NCI-H1048 (cell line): ENCODE results near the gene ADAM22.

Experiments used
- DNase-seq: peaks from one replicate; lab custom pipeline; 2025; lab: John Stamatoyannopoulos, UW

The ADAM22 gene

DNA sequence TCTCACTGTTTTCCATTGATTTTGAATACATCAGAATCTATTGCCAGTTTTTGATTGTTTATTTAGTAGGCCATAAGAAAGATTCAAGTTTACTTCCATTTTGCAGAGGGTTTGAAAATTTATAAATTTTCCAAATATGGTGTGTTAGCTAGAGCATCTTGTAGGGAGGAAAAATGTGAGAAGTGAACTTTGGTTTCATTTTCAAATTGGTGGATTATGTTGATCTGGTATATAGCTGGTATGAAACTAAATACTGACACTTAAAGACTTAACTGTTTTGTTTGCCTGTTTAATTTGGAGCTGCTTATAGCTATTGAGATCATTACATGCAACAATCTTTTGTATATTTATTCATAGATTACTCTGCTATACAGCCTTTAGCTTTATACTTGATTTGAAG lies 108.1 kb downstream of the ADAM22 start:
- no peak for DNase-seq

DNA sequence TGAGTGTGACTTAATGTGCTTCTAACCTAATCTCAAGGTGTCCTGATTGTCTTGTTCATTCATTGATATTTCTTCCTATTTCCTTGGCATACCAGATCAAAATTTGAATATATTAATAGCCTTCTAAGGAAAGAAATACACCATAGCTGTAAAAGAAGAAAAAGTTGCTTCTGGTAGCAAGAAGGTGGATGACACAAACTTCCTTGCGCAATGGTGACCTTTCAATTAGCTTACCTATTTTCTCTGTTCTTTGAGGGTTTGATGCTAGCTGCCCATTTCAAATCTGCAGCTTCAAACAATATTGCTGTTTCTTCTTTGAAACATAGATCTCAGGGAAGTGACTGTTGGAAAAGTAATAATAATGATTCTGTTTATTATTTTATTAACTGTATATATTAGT lies 108.8 kb downstream of the ADAM22 start:
- DNase-seq, result no peak

DNA sequence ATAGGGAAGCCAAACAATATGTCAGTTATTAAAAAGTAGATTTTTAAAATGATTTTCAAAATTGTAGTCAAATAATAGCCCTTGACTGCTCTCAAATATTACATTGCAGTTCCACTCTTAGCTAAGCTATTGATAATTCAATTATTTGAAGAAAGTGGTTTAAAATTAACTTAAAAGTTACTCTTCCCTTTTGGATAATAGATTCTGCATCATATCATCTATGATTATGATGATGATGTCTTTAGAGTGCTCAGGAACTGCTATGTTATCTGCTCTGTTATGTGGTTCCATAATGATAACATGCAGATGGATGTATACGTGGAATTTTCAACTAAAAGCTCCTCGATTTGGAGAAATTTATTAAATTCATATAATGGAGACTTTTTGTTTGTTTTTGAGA lies 110.0 kb downstream of the ADAM22 start:
- DNase-seq, result no peak

DNA sequence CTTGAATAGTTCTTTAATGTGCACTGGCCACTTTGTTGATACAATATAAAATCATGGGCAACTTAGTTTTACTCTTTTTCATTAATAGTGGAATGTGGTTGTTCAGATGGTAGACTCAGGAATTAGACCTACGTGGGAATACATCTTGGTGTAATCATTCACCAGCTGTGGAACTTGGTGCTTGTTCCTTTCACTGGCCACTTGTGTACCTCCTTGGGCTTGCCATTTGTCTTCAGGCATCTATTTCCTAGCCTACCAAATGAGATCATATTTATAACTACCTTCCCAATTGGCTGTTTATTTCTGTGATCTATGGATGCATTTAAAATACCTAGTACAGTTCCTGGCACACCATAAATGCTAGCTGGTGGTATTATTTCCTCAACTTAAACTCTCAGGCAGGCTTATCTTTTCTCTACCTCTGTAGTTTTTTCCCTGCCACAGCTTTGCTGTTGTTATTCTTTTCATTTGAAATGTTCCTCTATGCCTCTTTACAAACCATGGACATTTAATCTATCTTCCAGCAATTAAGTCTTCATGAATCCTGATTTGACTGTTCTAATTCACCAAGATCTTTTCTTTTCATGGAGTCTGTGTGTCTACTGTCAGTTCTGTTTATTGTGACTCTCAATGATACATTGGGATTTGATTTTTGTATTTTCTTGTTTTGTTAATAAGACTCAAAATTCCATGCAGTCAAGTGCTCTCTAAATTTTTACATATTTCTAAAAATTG lies 113.0 kb downstream of the ADAM22 start:
- DNase-seq, result no peak

DNA sequence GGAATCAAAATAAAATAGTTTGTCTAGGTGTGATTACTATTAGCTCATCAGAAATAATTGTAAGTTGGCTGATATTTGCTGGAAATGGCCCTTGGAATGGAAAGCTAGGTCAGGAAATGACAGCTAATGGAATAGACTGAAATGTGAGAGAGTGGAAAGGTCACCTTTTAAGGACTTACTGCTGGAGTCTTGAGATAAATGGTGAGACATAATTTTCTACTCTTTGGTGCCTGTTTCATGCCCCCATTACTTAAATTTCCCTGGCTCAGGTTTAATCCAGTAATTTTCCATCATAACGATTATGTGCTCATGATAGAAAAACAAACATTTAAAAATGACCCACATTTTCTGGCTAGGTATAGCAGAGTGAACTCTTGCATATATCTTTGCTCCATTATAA lies 123.6 kb downstream of the ADAM22 start:
- DNase-seq, result no peak

DNA sequence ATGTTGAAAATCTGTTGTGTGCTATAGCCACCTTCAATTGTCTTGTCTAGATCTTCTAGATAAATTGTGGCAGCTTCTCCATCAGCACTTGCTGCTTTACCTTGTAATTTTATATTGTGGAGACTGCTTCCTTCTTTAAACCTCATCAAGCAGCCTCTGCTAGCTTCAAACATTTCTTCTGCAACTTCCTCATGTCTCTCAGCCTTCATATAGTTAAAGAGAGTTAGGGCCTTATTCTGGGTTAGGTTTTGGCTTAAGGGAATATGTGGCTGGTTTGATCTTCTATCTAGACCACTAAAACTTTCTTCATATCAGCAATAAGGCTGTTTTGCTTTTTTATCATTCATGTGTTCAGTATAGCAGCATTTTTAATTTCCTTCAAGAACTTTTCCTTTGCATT lies 128.2 kb downstream of the ADAM22 start:
- no peak for DNase-seq

DNA sequence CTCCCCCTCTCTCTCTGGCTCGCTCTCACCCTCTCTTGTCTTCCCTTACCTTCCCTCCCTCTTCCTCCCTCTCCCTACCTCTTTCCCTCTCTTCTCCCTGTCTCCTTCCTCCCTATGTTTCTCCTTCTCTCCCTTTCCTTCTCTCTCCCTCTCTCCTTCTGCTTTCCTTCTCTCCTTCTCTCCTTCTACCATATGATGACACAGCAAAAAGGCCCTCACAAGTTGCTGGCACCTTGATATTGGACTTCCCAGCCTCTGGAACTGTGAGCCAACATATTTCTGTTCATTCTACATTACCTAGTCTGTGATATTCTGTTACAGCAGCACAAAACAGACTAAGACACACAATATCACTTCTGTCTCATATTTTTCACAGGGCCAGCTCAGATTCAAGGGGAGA lies 135.0 kb downstream of the ADAM22 start:
- DNase-seq, result no peak

DNA sequence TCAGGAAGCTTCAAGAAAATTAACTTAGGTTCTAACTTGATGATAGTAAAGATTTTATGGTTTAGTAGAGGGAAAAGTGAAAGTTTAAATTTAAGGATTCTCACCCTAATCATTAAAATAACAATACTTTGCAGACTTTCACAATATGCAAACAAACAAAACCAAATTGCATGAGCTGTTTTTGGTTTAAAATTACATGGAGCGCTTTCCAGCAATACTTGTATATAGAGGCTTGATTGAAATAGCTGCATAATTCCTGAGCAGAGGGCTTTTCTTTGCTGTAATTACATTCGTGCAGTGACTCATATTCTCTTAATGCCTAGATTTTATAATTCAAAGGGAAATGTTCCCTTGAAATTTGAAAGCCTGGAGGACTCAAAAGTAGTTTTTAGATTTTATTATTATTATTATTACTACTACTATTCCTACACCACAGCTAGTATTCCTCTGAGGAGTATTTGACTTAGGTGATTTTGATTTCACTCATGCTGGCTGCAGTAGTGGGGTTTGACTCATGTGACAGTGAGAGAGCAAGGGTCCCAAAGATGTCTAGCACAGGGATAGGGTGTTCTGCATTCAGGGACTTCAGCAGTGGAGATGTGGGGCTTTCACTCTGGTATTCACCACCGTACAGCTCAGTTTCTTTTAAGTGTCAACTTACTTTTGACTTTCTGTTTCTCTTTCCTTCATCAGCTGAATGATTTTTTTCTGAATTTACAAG lies 138.1 kb downstream of the ADAM22 start:
- DNase-seq, result no peak

DNA sequence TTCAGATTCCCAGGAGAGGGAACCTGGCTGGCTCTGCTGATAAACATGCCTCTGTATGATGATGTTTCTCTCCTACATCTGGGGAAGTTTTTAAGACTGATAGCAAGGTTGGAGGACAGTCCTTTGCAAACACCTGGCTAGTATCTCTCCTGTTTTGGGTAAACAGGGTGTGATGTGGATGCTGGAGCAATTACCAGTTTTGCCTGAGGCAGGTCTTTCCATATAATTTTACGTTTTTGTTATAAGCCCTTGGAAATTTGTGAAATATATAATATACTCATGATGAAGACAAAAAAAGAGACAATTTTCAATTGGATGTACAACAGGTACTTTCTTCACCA lies 138.6 kb downstream of the ADAM22 start:
- DNase-seq, result no peak

DNA sequence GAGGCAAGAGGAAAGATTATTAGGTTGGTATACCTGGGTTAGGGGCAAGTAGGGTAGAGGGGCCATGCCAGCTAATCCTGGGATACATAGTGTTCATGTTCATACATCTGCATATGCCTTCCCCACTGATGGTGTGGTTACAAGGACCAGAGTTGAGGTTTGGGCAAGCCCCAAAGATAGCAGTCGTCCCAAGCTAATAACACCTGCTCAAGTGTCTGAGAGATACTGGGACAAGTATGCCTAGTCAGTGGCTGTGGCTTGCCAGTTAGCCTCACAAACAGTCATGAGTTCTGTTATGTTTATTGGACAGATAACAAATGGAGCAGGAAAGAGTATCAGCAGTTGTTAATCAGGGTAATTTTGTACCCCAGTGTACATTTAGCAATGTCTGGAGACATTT lies 139.6 kb downstream of the ADAM22 start:
- no peak for DNase-seq

DNA sequence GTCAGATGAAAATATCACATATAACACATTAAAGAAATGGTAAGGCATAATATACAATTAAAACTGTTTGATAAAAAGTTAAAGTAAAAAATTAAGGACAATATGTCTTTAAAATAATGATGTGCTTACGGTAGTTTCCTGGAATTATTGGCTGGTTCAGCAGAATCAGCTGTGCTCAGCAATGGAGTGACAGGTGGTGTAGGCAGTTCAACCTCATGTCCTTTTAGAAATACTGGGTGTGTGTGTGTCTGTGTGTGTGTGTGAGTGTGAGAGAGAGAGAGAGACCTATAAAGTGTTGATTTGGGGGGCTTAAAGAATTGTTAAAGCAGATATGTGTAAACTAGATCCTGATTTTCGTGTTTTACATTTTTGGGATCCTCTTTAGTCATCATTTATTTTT lies 141.2 kb downstream of the ADAM22 start:
- no peak for DNase-seq

DNA sequence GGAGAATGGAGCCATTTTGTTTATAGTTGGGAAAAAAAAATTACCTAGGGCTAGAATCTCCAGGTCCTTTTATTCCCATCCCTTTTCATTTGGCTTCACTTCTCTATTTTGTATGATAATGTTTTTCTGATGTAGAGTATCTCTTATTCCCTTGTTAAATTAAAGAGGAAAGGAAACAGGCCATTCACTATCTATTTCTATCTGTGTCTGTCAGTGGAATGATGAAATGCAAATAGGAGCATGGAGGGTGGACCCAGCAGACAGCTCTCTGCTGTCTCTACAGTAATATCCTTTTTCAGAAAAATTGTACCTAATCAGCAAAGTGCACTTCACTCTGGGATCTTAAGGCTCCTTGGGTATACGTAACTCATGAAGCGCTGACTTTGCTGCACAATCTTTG lies 149.8 kb downstream of the ADAM22 start:
- DNase-seq, result no peak

DNA sequence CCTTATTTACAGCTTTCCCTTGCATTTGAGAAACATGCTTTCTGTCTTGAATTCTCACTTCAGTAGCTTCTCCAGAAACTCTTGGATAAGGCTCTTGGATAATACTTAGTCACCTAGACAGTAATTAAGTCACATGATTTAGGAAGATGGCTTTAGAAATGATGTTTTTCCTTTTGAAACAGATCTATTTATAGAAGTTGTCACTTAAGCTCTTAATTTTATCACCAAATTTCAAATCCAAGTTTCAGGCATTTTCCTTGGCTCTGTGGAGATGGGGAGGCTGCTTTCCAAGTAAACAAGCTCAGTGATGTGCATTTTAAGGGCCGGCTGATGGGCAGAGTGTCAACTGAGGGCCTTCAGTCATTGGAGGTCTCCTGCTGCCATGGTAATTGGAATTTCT lies 155.5 kb downstream of the ADAM22 start:
- no peak for DNase-seq

DNA sequence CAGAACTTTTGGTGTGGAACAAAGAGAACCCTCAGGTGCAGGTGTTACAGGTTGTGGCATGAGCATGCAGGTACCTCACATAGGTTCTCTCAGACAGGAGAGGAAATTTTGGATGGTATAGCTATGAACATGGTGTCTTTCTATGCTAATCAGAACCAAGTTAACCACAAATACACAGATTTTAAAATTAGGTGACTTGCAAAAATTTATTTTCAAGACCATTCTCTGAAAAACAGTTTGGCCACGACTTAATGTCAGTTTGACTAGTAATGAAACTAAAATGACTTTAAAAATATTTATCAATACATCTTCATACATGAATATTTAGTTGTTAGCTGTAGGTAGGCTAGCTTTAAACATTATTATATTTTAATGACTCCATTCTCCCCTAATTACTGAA lies 156.2 kb downstream of the ADAM22 start:
- no peak for DNase-seq

DNA sequence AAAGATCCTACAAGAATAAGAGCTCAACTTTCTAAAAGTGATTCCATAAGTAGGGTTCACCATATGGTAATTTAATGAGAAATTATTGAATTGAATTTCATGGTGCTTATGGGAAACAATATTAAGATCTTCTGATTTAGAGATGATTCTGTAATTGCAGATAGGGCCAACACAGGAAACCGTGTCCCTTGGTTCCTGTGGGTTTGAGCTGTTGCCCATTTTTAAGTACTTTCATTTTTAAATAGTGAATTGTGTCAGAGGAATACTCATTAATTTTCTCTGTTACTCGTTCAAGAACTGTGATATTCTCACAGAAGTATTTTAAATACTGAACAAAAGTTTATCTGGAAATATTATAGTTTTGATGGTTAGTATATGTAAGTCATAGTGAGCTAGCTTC lies 156.6 kb downstream of the ADAM22 start:
- no peak for DNase-seq

DNA sequence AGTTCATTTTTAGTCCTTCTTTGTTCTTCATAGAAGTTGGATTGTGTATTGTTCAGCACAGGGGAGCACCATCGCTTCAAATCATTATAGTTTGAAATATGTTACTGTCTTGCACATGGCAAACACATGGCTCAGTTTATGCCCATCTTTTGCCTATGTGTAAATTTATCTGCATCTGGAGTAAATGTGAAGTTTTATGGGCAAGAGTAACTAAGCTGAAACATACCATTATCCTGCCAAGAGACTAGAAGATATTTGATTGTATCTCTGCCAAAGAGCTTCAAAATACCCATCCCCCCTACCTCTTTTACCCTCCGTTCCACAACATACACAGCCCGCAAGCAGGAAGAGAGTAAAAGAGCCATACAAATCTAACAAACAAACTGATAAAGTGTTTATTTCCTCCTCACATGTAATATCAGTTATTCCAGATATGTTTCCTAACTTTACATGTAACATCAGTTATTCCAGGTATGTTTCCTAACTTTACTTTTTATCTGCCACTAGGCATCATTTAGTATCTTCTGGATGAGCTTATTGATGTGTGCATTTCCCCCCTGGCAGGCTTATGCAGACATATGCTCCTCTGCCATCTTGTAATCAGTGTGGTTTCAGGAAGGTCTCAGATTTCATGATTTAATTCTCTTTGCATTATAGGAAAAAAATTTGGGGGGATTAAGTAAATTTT lies 158.1 kb downstream of the ADAM22 start:
- DNase-seq, result no peak

DNA sequence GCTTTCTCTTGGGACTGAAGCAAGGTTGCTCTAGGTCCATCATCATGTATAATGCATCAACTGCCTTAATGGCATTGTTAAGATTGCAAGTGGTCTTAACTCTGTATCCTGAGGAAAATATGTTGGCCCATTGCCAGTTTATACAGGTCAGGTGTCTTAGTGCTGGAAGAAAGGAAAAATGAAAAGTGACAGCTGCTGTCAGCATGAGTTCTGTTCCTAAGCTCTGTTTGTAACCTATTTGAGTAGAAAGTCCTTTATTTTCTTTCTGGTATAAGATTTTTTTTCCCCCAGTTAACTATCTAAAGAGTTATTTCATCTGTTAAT lies 158.6 kb downstream of the ADAM22 start:
- DNase-seq, result no peak

DNA sequence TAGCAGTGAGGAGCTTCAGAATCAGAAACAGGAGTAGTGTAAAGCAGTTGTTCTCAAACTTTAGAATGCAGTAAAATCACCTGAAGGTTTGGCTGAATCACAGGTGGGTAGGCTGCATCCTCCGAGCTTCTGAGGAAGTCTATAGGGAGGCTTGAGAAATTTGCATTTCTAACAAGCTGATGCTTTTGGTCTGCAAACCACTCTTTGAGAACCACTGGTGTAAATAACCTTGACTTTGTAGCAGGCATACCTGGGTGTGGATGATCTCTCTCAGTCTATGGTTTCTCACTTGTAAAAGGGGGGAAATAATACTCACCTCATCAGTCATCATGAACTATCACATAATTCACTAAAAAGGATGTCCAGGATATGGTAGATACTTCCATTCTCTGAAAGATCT lies 167.7 kb downstream of the ADAM22 start:
- no peak for DNase-seq

DNA sequence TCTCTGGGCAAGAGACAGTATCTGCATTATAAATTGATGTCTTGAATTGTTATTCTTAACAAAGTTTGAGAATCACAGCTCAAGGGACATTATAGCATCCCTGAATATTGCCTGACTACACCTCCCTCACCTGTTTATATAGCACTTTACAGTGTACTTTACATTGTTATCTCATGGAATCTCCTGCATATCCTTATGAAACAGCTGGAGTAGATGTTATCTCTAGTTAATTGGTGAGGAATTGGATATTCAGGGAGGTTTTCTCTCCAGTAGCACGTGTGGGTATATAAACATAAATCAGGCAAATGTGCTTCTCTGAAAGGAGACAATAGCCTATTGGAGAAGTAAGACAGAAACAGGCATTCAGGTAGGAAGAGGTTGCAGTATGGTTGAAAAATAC lies 168.6 kb downstream of the ADAM22 start:
- no peak for DNase-seq

DNA sequence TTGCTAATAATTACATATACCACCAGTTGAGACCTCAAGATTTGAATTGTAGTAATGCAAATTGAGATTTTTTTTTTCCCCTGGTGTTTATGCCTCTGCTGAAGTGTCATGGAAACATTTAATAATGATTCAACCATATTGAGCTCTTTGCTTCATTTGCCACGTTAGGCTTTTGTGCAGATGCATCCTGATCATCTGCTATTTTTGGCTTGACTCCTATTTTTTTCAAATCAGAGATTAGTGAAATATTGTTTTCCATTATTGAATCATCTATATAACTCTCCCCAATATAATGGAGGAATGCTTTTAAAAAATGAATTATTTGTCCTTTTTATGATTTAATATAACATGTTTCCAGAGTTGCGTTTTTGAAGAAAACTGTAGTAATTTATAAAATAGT lies 170.7 kb downstream of the ADAM22 start:
- DNase-seq, result no peak

DNA sequence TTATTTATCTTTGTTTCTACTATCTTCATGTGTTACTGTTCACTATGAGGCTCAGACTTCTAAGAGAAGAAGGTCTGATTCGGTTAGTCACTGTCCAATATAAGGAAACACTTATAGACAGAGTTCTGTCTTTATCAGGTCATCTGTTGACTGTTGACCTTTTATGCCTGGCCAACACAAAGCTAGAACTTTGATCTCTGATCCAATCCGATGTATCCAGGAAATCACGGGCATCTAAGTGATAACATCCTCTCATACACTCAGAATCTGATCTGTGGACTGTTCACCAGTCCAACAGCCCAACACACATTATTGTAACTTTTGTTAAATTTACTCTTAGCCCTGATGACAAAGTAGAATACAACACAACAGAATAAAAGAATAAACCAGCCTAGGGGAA lies 171.2 kb downstream of the ADAM22 start:
- no peak for DNase-seq

DNA sequence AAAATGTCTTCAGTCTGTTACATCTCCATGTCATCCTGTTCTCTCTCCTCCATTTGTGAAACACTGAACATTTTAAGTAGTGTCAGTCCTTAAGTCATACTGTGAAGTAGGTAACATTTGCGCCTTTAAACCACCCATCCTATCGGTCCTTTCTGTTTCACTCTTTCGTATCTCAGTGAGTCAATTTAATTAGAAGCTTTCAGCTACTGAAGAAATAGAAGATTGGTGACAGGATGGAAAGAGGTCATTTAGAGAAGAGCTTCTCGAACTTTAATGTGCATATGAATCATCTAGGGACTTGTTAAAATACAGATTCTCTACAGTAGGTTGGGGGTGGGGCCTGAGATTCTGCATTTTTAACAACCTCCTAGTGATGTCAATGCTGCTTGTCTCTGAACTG lies 172.4 kb downstream of the ADAM22 start:
- no peak for DNase-seq

DNA sequence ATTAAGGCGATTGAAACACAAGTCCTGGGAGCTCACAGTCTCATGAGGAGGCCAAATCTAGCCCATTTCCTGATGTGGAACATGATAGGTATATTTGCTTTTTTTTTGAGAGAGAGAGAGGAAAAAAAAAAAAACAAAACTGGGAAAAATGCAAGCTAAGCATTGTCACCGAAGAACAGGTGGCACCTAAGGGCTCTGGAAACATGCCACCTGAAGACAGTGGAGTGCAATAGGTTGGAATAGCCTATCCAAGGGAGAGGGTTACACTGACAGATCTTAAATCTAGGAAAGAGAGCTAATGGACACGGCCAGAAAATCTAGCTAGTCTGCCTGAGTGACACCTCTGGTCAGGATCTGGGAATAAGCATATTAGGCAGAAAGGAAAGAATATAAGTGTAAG lies 175.6 kb downstream of the ADAM22 start:
- no peak for DNase-seq
